Osteoblast (primary cell): ENCODE results near the gene GLRX3. TPM values are rescaled to one million over a fixed set of nuclear protein-coding genes. Genes with fewer than 3 reads are reported as not detected.

Source experiments
- DNase-seq: peaks from one replicate; pipeline ENCODE4 v3.0.0; 2011; ENCODE audit warnings: low spot score, mixed read lengths; ENCODE audit not compliant: insufficient read length; ENCODE audit errors: missing footprints
- H2AFZ ChIP-seq: 2 replicates; pipeline ENCODE4 v1.6.0; 2011; ENCODE audit warnings: mild to moderate bottlenecking, low read length
- H3K27ac ChIP-seq: 2 replicates; pipeline ENCODE4 v1.5.1; 2011; ENCODE audit warnings: mild to moderate bottlenecking, low read depth, low read length, moderate library complexity
- H3K27me3 ChIP-seq: 2 replicates; pipeline ENCODE4 v1.6.0; 2012; ENCODE audit warnings: mild to moderate bottlenecking, control low read depth, inconsistent platforms, low read length, moderate library complexity; ENCODE audit not compliant: insufficient read depth
- H3K36me3 ChIP-seq: 2 replicates; pipeline ENCODE4 v1.5.1; 2011; ENCODE audit warnings: mild to moderate bottlenecking, low read length, control low read depth, moderate library complexity; ENCODE audit not compliant: insufficient read depth
- H3K4me1 ChIP-seq: 2 replicates; pipeline ENCODE4 v1.5.1; 2011; ENCODE audit warnings: mild to moderate bottlenecking, low read length, control low read depth, moderate library complexity; ENCODE audit not compliant: insufficient read depth
- H3K4me2 ChIP-seq: 2 replicates; pipeline ENCODE4 v1.6.0; 2011; ENCODE audit warnings: mild to moderate bottlenecking, low read length; ENCODE audit not compliant: insufficient read depth
- H3K4me3 ChIP-seq: fragments of 200-600 bp; sonication (generic); 3 replicates; pipeline ENCODE4 v1.5.1; 2012; ENCODE audit warnings: mild to moderate bottlenecking, low read length, inconsistent platforms; ENCODE audit not compliant: insufficient read depth
- H3K79me2 ChIP-seq: 2 replicates; pipeline ENCODE4 v1.6.0; 2012; ENCODE audit warnings: mild to moderate bottlenecking, low read length, control low read depth, inconsistent platforms; ENCODE audit not compliant: insufficient read depth
- H3K9me3 ChIP-seq: 2 replicates; pipeline ENCODE4 v1.5.1; 2011; ENCODE audit warnings: low read depth, low read length, control low read depth
- H4K20me1 ChIP-seq: 2 replicates; pipeline ENCODE4 v1.6.0; 2012; ENCODE audit warnings: mild to moderate bottlenecking, low read length, control low read depth; ENCODE audit not compliant: insufficient read depth
- total RNA-seq: library from RNA; depleted of rRNA; stranded (reverse); fragments of >200 nt; gene quantifications from 2 replicates; pipeline ENCODE4 v1.2.3, GENCODE V29; 2012
- TF ChIP-seq, protein P1 (sequence below): IDR thresholded peaks from 2 replicates; pipeline ENCODE4 v1.5.1; 2011; ENCODE audit warnings: mild to moderate bottlenecking, low read depth, low read length, moderate library complexity; ENCODE audit errors: extremely low read depth

The GLRX3 gene
- total RNA-seq, 1 donor, result 74.9 TPM

DNA sequence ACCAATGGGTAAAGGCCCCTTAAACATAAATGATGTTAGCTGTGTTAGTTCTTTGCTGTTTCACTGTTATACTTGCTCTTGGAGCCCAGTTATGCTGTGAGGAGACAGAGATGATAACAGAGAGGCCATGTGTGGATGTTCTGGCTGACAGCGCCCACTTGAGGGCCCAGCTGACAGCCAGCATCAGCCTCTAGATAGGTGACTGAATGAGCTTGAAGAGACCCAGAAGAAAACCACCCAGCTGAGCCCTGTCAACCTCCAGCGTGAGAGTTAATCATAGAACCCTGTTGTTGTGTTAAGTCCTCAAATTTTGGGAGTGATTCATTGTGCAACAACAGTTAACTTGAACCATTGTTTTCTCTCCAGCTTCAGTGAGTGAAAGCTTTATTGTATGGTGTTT, 91.7 kb downstream of the GLRX3 start:
- H3K79me2 ChIP-seq, result no peaks in the 10 kb centered on the region
- H3K4me3 ChIP-seq, result no peak overlapping the region
- H3K36me3 ChIP-seq, result no peaks in the 10 kb centered on the region
- no peak overlapping the region for H3K4me2 ChIP-seq
- H4K20me1 ChIP-seq, result no peaks in the 10 kb centered on the region
- no peaks in the 10 kb centered on the region for H3K27me3 ChIP-seq
- no peak for DNase-seq
- no peaks in the 10 kb centered on the region for H3K9me3 ChIP-seq
- H2AFZ ChIP-seq, result no peak overlapping the region
- no peak overlapping the region for H3K27ac ChIP-seq
- TF ChIP-seq, protein P1, sequence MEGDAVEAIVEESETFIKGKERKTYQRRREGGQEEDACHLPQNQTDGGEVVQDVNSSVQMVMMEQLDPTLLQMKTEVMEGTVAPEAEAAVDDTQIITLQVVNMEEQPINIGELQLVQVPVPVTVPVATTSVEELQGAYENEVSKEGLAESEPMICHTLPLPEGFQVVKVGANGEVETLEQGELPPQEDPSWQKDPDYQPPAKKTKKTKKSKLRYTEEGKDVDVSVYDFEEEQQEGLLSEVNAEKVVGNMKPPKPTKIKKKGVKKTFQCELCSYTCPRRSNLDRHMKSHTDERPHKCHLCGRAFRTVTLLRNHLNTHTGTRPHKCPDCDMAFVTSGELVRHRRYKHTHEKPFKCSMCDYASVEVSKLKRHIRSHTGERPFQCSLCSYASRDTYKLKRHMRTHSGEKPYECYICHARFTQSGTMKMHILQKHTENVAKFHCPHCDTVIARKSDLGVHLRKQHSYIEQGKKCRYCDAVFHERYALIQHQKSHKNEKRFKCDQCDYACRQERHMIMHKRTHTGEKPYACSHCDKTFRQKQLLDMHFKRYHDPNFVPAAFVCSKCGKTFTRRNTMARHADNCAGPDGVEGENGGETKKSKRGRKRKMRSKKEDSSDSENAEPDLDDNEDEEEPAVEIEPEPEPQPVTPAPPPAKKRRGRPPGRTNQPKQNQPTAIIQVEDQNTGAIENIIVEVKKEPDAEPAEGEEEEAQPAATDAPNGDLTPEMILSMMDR, result no peak
- H3K4me1 ChIP-seq, result no peaks in the 10 kb centered on the region

Other genes starting within 250 kb of the GLRX3 start
- gene EBF3, start 172.1 kb upstream of the GLRX3 start, total RNA-seq, result 31.8 and 35.4 TPM in 2 replicates
- 1.2 and 2.5 TPM in 2 replicates for gene C10orf143, start 25.6 kb upstream of the GLRX3 start, total RNA-seq